HEK293T (cell line): ENCODE results near the gene GARNL3.

Experiments used
- BHLHE40 ChIP-seq: fragments of 450-650 bp; IDR thresholded peaks from 2 replicates; pipeline ENCODE4 v1.6.1; 2016; ENCODE audit warnings: mild to moderate bottlenecking, moderate library complexity, borderline replicate concordance
- ELF4 ChIP-seq: fragments of 450-650 bp; IDR thresholded peaks from 2 replicates; pipeline ENCODE4 v1.6.1; 2017; ENCODE audit warnings: antibody characterized with exemption
- FOXA1 ChIP-seq: fragments of 450-650 bp; IDR thresholded peaks from 2 replicates; pipeline ENCODE4 v1.6.1; 2016; ENCODE audit warnings: mild to moderate bottlenecking
- FOXM1 ChIP-seq: fragments of 450-650 bp; IDR thresholded peaks from 2 replicates; pipeline ENCODE4 v1.6.1; 2017; ENCODE audit warnings: mild to moderate bottlenecking, borderline replicate concordance
- HDGF ChIP-seq: fragments of 450-650 bp; IDR thresholded peaks from 2 replicates; pipeline ENCODE4 v1.6.1; 2017; ENCODE audit warnings: antibody characterized with exemption, borderline replicate concordance
- NFRKB ChIP-seq: fragments of 450-650 bp; IDR thresholded peaks from 2 replicates; pipeline ENCODE4 v1.6.1; 2016; ENCODE audit warnings: mild to moderate bottlenecking, moderate library complexity
- PKNOX1 ChIP-seq: fragments of 450-650 bp; IDR thresholded peaks from 2 replicates; pipeline ENCODE4 v1.6.1; 2016
- SP1 ChIP-seq: fragments of 450-650 bp; IDR thresholded peaks from 2 replicates; pipeline ENCODE4 v1.6.1; 2017
- SUZ12 ChIP-seq: fragments of 450-650 bp; IDR thresholded peaks from 2 replicates; pipeline ENCODE4 v1.6.1; 2016; ENCODE audit warnings: mild to moderate bottlenecking
- ZNF384 ChIP-seq: fragments of 450-650 bp; IDR thresholded peaks from 2 replicates; pipeline ENCODE4 v1.6.1; 2016

GRCh38 chr9:127346584-127346983, 82.0 kb downstream of the GARNL3 start:
- TF ChIP-seq SUZ12 (no peak), ZNF384 (no peak), FOXA1 (no peak), SP1 (no peak), PKNOX1 (no peak), HDGF (no peak), BHLHE40 (no peak), ELF4 (no peak), FOXM1 (no peak), NFRKB (no peak)
